ENCODE data around the gene COX14.

COX14 gene

GRCh38 chr12:50085615-50086072, 26.4 kb upstream of the COX14 start:
- no peak for DNase-seq

GRCh38 chr12:50086148-50086547, 25.9 kb upstream of the COX14 start:
- DNase-seq = no peak

- DNase-seq = no peak
These were observed 24.9 kb upstream of the COX14 start for GRCh38 chr12:50087151-50087550.

- DNase-seq = no peak
These were observed 24.0 kb upstream of the COX14 start for GRCh38 chr12:50087995-50088394.

GRCh38 chr12:50088577-50089335, 23.3 kb upstream of the COX14 start:
- DNase-seq = peak; percentile 13

GRCh38 chr12:50089730-50090129, 22.3 kb upstream of the COX14 start:
- no peak for DNase-seq

- DNase-seq = no peak
These were observed 21.6 kb upstream of the COX14 start for GRCh38 chr12:50090391-50090790.

- no peak for DNase-seq
These were observed 14.1 kb upstream of the COX14 start for GRCh38 chr12:50097952-50098351.

GRCh38 chr12:50099302-50100008, 12.6 kb upstream of the COX14 start:
- DNase-seq = no peak

GRCh38 chr12:50100561-50100960, 11.5 kb upstream of the COX14 start:
- DNase-seq = no peak

GRCh38 chr12:50101663-50102062, 10.4 kb upstream of the COX14 start:
- DNase-seq = no peak

- no peak for DNase-seq
These were observed 9.9 kb upstream of the COX14 start for GRCh38 chr12:50102131-50102531.

GRCh38 chr12:50102646-50103309, 9.3 kb upstream of the COX14 start:
- no peak for DNase-seq

GRCh38 chr12:50103351-50103750, 8.7 kb upstream of the COX14 start:
- no peak for DNase-seq

- DNase-seq = no peak
These were observed 8.2 kb upstream of the COX14 start, which contains the start of gene GPD1 for GRCh38 chr12:50103767-50104321. TSS of gene GPD1 (plus strand) at chr12:50104008. CDS start at chr12:50104051, 43 bp downstream.

- DNase-seq = no peak
These were observed 7.3 kb upstream of the COX14 start for GRCh38 chr12:50104417-50105366.

GRCh38 chr12:50105913-50106450, 6.1 kb upstream of the COX14 start:
- DNase-seq = no peak

GRCh38 chr12:50106907-50107306, 5.1 kb upstream of the COX14 start:
- DNase-seq = no peak

GRCh38 chr12:50107416-50108268, 4.4 kb upstream of the COX14 start:
- DNase-seq = no peak

GRCh38 chr12:50109319-50109718, 2.7 kb upstream of the COX14 start:
- no peak for DNase-seq
